Measurements from ENCODE around the gene ZNF846.
"Not testable (repeated sequence)": the region's sequence is repeated elsewhere in the genome, so short reads cannot be mapped to it uniquely, and the experiment has no call there.

ZNF846 gene

GRCh38 chr19:9784163-9784496 lies 15.6 kb upstream of the ZNF846 start:
- not testable (repeated sequence) for DNase-seq (ENCODE audit: low spot score)

- DNase-seq (ENCODE audit: low spot score), result no peak
These were observed 13.8 kb upstream of the ZNF846 start for GRCh38 chr19:9782338-9782737.

- no peak for DNase-seq (ENCODE audit: low spot score)
These were observed 10.7 kb downstream of the ZNF846 start for GRCh38 chr19:9757544-9758501.

- DNase-seq (ENCODE audit: low spot score), result no peak
These were observed 15.7 kb downstream of the ZNF846 start for GRCh38 chr19:9752701-9753443.

- no peak for DNase-seq (ENCODE audit: low spot score)
These were observed 17.1 kb downstream of the ZNF846 start for GRCh38 chr19:9751446-9751845.

- DNase-seq (ENCODE audit: low spot score), result no peak
These were observed 26.9 kb downstream of the ZNF846 start for GRCh38 chr19:9741476-9742171.

GRCh38 chr19:9735986-9736385 lies 32.6 kb downstream of the ZNF846 start:
- DNase-seq (ENCODE audit: low spot score), result no peak

GRCh38 chr19:9730056-9730455 lies 38.5 kb downstream of the ZNF846 start:
- DNase-seq (ENCODE audit: low spot score), result not testable (repeated sequence)

GRCh38 chr19:9729162-9729561 lies 39.4 kb downstream of the ZNF846 start:
- DNase-seq (ENCODE audit: low spot score), result no peak

- no peak for DNase-seq (ENCODE audit: low spot score)
These were observed 40.9 kb downstream of the ZNF846 start for GRCh38 chr19:9727644-9728043.

- not testable (repeated sequence) for DNase-seq (ENCODE audit: low spot score)
These were observed 42.9 kb downstream of the ZNF846 start for GRCh38 chr19:9725508-9726201.

GRCh38 chr19:9724157-9724556 lies 44.4 kb downstream of the ZNF846 start:
- no peak for DNase-seq (ENCODE audit: low spot score)

- DNase-seq (ENCODE audit: low spot score), result no peak
These were observed 46.7 kb downstream of the ZNF846 start for GRCh38 chr19:9721861-9722260.

GRCh38 chr19:9720541-9720940 lies 48.0 kb downstream of the ZNF846 start:
- no peak for DNase-seq (ENCODE audit: low spot score)

GRCh38 chr19:9711815-9712214 lies 56.7 kb downstream of the ZNF846 start:
- no peak for DNase-seq (ENCODE audit: low spot score)

- no peak for DNase-seq (ENCODE audit: low spot score)
These were observed 59.2 kb downstream of the ZNF846 start for GRCh38 chr19:9709305-9709704.

- no peak for DNase-seq (ENCODE audit: low spot score)
These were observed 62.7 kb downstream of the ZNF846 start for GRCh38 chr19:9705836-9706235.

- no peak for DNase-seq (ENCODE audit: low spot score)
These were observed 66.4 kb downstream of the ZNF846 start for GRCh38 chr19:9702186-9702585.
